Embryonic facial prominence (tissue), 1 donor: ENCODE data around the gene RBMX.
"Not testable (repeated sequence)": the region's sequence is repeated elsewhere in the genome, so short reads cannot be mapped to it uniquely, and the experiment has no call there.

Source experiments
- DNase-seq: peaks from one replicate; pipeline ENCODE4 v3.0.0-alpha.2; 2016; ENCODE audit errors: extremely low spot score

Gene RBMX

DNA sequence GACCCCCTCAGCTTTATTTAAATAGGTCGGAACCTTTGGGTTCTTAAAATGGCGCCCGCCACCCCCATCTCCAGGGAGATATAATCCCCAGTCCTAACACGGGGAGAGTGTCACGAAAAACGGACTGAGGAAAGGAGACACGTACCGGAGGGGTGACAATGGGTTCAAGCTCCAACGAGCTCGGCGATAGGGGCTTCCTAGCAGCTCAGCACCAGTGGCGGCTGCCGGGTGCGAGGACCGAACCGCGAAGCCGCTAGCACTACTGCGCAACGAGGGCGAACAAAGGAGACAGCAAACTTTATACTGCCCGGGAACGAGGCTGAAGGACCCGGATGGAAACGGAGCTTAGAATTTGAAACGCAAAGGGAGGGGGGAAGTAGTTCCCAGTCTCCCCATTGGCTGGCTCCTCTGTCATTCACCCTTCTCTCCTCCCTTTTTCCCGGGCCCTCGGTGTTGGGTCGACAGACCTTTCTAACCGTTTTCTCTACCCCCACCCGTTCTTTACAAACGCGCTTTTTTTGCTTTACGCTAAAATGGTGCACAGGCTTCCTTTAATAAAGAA is at the start of gene RBMX:
Gene RBMX, minus strand, starts transcription at position 274 of the 562 bp plus-strand sequence. CDS start 1,298 bp downstream, outside the sequence.
- peak; percentile 88 for DNase-seq

DNA sequence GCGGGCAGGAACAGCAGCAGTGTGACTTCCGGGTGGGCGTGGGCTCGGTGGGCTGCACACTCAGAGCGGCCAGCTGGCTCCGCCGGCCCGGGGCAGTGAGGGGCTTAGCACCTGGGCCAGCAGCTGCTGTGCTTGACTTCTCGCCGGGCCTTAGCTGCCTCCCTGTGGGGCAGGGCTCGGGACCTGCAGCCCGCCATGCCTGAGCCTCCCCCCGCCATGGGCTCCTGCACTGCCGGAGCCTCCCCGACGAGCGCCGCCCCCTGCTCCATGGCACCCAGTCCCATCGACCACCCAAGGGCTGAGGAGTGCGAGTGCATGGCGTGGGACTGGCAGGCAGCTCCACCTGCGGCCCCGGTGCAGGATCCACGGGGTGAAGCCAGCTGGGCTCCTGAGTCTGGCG is 40.9 kb upstream of the RBMX start:
- DNase-seq: not testable (repeated sequence)

GRCh38 chrX:136920001-136920400 is 39.5 kb upstream of the RBMX start:
- no peak for DNase-seq

GRCh38 chrX:136916827-136917226 is 36.3 kb upstream of the RBMX start:
- no peak for DNase-seq

DNA sequence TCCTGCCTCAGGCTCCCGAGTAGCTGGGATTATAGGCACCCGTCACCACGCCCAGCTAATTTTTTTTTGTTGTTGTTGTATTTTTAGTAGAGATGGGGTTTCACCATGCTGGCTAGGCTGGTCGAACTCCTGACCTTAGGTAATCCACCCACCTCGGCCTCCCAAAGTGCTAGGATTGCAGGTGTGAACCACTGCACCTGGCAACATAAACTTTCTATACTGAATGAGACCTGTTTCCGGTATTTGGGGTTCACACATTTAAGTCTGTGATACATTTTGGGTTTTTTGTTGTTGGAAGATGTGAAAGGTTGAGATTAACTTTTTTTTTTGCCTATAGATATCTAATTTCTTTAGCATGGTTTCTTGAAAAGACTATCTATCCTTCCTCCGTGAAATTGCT is 31.1 kb upstream of the RBMX start:
- DNase-seq: not testable (repeated sequence)

GRCh38 chrX:136911253-136911652 is 30.7 kb upstream of the RBMX start:
- DNase-seq: no peak

GRCh38 chrX:136910565-136911035 is 30.1 kb upstream of the RBMX start:
- DNase-seq: no peak

DNA sequence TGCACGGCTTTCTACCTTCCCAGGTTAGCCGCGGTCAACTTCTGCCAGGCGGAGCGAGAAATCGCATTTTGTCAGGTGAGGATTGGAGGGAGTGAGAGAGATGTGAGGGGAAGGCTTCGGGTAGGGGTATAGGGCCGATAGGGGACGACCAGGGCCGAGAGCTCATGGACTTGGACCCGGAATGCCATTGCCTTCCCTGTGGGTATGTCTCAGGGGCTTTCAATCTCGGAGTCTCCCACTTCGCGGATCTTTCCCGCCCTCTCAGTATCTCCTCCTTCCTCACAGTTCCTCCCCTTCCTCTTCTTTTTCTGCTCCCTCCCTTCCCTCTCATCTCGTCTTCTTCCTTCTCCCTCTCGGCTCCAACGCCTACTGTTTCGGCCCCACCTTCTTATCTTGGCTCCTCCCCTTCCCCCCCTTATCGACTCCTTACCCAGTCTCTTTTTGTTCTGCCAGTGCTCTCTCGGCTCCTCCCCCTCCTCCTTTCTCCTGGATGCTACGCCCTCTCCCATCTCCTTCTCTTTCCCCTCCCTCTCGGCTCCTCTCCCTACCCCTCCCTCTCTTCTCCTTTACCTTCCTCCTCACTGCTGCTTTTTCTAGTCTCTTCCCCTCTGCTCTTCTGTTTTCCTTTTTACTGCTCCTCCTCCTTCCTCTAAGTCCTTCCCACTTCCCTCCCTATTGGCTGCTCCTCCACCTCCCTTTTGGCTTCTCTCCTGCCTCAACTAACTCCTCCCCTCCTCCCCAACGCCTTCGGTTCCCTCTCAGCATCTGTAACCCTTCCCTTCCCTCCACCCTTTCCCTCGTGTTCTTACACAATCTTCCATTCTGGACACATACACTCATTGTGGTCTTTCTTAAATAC is 29.4 kb upstream of the RBMX start:
- peak; percentile 90 for DNase-seq

- DNase-seq: no peak
Measured at GRCh38 chrX:136909119-136909705, 28.7 kb upstream of the RBMX start.

DNA sequence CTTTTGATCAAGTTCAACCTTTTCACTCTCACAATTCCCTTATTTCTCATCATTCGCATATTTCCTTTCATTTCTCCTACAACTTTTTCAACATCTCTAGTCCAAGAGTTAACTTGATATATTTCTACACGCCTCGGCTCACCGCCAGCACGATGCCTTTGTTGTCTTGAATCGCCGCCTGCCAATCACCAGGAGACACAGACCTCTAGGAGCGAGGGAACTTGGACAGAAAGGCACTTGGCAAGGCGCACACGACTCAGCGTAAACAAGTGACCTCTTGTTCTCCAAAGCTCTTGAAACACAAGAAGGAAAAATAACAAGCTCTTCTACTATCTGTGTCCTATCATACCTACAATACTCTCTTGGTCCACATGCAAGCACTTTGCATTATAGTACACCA is 27.1 kb upstream of the RBMX start:
- DNase-seq: no peak

DNA sequence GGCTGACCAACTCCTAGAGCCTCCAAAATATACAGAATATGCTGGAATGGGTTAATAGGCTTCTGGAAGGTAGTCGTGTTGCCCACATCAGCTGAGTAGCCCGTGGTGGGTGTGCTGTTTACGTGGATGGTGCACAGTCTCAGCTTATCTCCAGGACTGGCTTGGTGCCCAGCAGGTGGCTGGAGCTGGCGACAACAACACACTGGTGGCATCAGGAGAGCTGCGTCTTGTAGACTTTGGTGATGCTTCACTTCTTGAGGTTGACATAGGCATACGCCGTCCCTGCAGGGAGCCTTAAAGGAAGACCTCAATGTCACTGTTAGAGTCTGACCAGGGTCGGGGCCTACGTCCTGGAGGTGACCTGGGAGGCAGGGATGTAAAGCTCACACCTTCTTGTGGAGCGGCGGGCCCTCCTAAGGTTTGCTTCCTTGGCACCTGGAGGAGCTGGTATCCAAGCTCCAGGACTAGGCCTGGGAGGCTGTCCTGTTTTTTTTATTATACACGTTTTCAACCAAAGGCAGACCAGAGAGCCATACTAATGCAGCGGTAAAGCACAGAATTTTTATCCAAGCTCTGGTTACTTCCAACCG is 26.5 kb upstream of the RBMX start:
- no peak for DNase-seq

DNA sequence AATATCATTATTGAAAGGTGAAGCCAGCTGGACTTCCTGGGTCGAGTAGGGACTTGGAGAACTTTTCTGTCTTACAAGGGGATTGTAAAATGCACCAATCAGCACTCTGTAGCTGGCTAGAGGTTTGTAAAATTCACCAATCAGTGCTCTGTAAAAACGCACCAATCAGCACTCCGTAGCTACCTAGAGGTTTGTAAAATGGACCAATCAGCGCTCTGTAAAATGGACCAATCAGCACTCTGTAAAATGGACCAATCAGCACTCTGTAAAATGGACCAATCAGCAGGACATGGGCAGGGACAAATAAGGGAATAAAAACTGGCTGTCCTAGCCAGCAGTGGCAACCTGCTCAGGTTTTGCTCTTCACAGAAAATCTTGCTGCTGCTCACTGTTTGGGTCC is 23.5 kb upstream of the RBMX start:
- DNase-seq: not testable (repeated sequence)

GRCh38 chrX:136900071-136900470 is 19.5 kb upstream of the RBMX start:
- not testable (repeated sequence) for DNase-seq

DNA sequence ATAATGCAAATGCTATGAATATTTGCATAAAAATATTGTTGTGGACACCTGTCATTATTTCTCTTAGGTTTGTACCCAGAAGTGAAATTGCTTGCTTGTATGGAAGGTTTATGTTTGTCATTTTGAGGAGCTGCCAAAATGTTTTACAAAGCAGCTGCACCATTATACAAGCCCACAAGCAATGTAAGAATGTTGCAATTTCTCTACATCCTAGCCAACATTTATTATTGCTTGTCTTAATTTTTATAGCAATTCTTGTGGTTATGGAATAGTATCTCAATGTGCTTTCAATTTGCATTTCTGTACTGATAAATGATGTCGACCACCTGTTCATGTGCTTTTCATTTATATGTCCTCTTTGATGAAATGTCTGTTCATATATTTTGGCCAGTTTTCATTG is 18.7 kb upstream of the RBMX start:
- no peak for DNase-seq

DNA sequence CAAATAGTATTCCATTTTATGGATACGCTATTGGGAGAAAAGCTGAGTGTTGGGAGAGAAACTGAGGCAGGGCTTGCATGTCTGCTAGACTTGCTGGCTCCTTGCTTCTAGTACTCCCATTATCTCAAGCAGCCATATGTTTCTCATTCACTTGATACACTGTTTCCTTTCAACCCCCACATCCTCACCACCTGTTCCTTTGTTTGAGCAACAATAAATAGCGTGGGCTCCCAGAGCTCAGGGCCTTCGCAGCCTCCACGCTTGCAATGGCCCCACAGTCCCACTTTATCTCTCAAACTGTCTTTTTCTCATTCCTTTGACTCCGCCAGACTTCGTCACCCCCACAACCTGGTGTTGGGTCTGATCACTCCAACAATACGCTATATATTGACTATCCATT is 18.2 kb upstream of the RBMX start:
- DNase-seq: not testable (repeated sequence)

DNA sequence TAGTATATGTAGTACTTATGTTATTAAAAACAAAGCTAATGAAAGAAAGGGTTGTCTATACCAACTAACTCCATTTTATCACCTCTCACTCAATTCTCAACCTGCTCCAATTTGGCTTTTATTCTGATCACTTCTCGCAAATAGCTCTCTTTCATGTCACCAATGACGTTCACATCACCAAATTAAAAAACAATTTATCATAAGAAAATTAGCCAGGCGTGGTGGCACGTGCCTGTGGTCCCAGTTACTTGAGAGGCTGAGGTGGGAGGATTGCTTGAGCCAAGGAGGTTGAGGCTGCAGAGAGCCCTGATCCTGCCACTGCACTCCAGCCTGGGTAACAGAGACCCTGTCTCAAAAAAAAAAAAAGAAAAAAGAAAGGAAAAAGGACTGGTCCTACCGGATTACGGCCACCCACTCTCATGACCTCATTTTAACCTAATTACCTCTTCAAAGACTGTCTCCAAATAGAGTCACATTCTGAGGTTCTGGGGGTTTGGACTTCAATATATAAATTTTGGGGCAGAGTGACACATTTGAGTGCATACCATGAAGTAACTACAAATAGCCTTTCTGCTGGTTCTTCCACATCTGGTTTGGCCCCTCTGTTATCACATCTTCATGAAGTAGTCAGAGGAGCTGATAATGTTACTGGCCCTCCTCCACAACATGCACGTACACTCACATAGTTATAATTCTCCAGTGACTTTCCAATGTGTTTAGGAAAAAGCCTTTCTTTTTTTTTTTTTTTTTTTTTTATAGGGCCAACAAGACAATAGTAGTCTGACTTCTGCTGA is 15.8 kb upstream of the RBMX start:
- DNase-seq: no peak

DNA sequence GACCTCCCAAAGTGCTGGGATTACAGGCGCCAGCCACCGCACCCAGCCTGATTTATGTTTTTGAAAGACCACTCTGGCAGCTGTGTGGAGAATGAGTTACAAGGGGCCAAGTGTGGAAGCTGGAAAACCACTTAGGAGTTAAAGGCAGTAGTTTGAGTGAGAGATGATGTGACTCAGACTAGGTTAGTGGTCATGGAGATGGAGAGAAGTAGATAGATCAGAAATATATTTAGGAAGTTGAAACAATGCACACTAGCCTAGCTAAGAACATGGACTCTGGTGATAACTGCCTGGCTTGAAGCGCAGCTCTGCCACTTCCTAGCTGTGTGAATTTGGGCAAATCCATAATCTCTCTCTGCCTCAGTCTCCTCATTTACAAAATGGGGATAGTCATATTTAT is 11.9 kb upstream of the RBMX start:
- DNase-seq: no peak

DNA sequence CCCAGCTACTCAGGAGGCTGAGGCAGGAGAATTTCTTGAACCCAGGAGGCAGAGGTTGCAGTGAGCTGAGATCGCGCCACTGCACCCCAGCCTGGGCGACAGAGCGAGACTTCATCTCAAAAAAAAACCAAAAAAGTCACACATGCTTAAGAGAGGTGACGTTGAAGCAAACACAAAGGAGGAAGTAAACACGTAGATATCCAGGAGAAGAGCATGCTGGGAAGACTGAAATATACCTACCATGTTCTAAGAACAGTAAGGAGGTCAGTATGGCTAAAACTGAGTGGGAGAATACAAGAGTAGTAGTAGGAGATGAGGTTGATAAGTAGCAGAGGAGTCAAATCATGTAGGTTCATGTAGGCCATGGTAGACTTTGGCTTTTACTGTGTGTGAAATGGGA is 10.1 kb upstream of the RBMX start:
- not testable (repeated sequence) for DNase-seq

DNA sequence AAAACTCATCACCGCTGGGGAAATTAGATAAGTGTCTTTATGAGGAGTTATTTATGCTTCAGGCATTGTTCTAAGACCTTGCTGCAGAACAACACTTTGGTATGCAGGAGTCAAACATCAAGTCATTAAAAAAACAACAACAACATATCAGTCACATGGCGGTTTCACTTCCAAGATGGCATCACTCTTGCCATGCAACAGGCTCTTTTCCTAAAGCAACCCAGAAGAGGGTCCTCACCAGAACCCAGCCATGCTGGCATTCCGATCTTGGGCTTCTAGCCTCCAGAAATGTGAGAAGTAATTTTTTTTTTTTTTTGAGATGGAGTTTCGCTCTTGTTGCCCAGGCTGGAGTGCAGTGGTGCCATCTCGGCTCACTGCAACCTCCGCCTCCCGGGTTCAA is 8.7 kb upstream of the RBMX start:
- DNase-seq: no peak

- no peak for DNase-seq
Measured at GRCh38 chrX:136880003-136880451, 498 bp downstream of the RBMX start.

DNA sequence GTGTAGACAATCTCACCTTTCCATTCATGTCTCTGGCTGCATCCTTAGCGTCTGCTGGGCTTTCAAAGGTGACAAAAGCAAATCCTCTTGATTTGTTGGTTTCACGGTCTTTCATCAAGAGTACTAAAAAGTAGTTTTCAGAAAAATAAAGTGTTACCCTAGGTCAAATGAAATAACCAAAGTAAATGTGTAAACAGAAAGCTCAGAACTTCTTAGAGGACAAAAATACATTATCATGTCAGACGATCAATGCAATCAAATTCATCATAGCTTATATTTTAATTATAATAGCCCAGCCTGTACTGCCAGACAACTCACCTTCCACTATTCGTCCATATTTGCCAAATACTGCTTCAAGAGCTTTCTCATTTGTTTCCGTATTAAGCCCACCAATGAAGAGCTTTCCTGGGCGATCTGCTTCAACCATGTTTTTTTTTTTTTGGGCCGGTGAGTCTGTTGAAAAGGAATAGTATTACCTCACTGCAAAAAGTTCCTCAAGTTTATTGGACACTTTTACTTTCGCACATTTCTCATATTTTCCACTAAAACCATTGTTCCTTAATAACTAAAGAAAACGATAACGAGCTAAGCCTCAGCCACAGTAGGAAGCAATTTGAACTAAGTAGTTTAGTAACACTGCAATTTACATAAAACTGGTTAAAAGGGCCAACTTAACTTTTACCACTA is 1.4 kb downstream of the RBMX start:
- no peak for DNase-seq
